NCI-H2196 (cell line): ENCODE results near the gene LCN10.
A peak's percentile ranks its signal among the peaks of the same experiment; 100 is the strongest.
"Not testable (repeated sequence)": the region's sequence is repeated elsewhere in the genome, so short reads cannot be mapped to it uniquely, and the experiment has no call there.

Source experiments
- DNase-seq: peaks from one replicate; lab custom pipeline; 2025; ENCODE audit not compliant: unreplicated experiment; lab: John Stamatoyannopoulos, UW

The LCN10 gene

DNA sequence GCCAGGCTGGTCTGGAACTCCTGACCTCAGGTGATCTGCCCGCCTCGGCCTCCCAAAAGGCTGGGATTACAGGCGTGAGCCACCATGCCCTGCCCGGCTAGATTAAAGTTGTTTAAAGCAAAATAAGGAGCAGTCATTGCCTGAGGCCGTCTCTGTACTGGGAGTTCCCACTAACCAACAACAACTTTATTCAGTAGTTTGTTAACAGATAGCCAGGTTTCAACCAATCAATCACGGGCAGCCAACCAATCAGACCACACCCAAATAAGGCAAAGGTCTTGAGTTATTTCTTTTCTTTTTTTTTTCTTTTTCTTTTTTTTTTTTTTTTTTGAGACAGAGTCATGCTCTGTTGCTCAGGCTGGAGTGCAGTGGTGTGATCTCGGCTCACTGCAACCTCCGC lies 38.0 kb downstream of the LCN10 start:
- DNase-seq = not testable (repeated sequence)

DNA sequence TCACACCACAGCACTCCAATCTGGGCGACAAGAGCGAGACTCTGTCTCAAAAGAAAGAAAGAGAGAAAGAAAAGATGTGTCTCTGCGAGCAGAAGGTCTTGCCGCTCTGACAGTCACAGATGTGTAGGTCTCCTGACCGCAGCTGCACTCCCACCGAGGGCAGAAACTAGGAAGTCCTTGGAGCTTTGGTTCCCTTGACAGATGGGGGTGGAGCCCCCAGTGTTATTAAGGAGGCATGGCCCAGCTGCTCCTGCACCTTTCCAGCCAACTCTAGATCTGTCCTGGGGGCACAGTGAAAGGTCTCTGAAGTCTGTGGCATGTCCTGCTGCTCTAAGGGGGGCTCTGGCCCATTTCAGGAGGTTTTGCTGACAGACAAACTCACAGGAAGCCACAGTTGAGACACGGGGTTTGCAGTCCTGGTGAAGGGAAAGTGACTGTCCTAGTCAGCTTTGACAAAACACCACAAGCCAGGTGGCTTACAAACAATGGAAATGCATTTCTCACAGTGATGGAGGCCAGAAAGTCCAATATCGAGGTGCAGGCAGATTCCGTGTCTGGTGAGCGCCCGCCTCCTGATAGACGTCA lies 39.4 kb downstream of the LCN10 start:
- no peak for DNase-seq

DNA sequence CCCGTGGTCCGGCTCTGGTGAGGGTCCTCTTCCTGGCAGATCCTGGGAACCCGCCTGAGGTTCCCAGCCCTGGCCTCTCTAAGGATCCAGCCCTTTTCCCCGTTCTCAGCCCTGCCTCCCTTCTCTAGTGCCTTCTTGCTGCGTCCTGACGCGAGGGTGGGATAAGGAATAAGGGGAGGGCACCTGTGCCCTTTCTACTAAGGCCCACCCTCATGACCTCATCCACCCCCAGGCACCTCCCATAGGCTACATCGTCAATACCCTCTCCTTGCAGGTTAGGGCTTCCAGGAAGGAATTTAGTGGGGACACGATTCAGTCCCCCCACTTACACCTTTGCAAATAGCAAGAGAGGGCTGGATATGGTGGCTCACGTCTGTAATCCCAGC lies 41.1 kb downstream of the LCN10 start:
- no peak for DNase-seq

DNA sequence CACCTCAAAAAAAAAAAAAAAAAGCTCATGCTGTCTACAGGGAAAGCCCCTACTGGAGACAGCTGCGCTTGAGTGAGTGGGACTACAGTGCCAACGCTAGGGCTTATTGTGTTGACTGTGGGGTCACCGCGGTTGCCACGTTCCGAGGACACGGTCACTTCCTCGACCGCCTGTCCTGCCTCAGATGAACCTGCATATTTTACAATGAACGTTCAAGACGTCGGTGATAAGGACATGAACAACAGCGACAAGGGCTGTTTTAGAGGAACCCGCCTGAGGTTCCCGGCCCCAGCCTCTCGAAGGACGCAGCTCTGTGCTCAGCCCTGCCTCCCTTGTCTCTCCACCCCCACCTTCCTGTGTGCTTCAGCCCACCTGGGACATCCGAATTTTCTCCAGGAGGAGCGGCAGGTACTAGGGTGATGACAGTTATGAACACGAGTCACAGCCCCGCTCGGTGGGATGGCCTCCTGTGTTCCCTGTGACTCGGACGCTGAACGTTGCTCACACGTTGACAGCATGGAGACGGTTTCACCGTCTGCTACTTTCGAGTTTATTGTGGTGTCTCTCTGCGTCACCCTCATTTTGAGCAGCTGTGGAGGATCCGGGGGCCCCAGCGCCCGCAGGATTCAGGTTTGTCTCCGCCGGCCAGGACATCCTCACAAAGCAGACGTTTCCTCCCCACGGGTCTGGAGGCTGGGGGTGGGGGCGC lies 41.6 kb downstream of the LCN10 start:
- no peak for DNase-seq

DNA sequence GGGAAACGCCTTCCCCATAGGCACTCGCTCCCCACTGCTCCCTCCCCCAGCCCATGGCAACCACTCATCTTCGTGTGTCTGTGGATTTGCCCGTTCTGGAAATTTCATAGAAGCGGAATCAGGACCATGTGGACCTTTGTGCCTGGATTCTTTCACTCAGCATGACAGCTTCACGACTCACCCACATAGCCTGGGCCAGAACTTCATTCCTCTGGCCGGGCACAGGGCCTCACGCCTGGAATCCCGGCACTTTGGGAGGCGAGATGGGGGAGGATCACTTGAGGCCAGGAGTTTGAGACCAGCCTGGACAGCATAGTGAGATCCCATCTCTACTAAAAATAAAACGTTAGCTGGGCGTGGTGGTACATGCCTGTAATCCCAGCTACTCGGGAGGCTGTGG lies 42.4 kb downstream of the LCN10 start:
- no peak for DNase-seq

DNA sequence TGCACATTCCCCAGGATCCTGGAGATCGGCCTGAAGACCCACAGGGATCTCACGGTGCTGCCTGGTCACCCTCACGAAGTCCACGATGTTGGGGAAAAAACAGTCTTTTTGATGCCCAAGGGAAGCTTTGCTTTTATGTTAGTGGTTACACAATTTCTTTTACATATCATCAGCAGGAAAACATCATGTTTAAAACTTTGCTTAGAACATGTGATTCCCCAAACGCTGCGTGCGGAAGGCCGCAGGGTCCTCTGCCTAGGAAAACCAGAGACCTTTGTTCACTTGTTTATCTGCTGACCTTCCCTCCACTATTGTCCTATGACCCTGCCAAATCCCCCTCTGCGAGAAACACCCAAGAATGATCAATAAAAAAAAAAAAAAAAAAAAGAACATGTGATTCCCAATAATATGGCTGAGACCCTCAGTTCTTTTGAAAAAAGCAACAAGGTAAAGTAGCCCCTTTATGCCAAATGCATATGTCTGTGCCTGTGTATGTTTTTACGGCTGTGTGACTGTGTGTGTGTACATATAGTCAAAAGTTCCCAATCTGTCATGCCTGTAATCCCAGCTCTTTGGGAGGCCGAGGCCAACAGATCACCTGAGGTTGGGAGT lies 44.0 kb downstream of the LCN10 start:
- DNase-seq = no peak

DNA sequence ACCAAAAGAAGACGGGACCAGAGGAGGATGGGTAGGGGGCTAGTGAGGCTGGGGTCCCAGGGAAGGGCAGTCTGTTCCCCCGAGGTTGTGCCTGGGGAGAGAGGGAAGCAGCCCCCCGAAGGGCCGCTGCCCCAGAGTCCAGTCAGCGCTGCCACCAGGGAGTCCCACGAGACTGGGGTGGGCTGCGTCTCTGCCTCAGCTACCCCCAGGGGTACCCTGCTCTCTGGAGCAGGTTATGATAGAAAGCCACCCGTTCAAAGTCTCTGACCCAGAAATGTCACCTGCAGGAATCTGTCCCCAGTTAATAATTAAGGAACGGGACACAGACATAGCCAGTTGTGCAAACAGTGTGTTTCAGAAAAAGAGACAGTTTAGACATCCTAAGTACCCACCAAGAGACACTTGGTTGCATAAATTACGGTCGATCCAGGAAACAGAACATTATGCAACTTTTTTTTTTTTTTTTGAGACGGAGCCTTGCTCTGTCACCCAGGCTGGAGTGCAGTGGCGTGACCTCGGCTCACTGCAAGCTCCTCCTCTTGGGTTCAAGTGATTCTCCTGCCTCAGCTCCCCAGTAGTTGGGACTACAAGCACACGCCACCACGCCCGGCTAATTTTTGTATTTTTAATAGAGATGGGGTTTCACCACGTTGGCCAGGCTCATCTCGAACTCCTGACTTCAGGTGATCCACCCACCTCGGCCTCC lies 44.8 kb downstream of the LCN10 start:
- no peak for DNase-seq

DNA sequence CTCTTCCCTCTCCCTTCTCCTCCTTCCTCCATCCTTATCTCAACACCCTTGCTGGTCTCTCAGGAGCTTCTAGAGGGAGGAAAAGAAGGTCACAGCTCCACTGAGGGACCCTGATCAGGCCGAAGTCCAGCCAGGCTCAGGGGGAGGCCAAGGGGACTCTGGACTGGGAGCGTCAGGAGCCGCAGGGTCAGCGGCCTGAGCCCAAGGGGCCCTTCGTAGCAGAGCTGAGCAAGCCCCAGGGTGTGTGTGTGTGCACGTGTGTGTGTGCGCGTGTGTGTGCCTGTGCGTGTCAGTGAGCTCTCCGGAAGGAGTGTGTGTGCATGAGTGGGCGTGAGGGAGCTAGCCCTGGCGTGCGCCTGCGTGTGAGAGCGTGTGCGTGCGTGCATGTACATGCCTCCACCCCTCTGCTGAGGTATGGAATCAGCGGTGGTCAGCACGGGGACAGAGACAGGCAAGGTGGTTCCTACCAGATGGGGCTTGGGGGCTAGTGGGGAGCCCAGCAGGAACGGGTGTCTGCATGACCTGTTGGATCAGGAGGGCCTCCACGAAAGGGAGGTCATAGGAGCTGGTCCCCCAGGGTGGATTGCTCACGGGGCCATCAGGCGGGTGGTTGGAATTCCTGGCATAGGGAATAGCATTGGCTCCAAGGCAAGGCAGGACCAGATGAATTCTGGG lies 45.5 kb downstream of the LCN10 start:
- no peak for DNase-seq

DNA sequence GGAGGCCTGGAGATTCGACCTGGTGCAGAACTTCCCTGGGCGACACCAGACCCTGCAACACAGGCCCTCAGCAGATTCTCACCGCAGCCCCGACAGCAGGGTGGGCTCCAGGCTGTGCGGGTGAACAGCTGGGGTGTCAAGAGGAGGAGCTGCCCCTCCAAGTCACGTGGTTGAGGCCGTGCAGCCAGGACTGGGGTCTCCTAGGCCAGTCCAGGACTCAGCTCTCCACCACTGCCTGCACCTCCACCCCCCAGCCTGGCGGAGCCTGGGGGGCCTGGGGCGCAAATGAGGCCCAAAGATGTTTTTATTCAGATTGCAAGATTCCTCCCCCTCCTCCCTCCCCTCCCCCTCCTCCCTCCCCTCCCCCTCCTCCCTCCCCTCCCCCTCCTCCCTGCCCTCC lies 46.2 kb downstream of the LCN10 start:
- DNase-seq = no peak

DNA sequence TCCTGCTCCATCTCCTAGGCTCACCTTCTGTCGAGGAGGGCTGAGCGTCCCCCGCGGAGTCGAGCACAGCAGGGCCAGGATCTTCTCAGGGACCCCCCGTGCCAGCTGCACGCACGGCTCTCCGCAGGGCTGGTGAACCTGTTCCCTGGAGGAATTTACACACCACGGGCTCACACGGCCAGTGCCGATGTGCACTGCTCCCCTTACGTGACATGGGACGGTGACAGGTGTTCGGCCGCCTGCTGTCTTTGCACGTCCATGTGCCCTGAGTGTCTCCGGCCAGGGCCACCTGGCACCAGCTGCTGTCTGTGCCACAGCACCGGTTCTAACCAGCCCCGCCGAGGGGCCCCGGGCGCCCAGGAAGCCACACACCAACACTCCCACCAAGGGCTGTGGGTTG lies 46.8 kb downstream of the LCN10 start:
- peak; percentile 75 for DNase-seq

DNA sequence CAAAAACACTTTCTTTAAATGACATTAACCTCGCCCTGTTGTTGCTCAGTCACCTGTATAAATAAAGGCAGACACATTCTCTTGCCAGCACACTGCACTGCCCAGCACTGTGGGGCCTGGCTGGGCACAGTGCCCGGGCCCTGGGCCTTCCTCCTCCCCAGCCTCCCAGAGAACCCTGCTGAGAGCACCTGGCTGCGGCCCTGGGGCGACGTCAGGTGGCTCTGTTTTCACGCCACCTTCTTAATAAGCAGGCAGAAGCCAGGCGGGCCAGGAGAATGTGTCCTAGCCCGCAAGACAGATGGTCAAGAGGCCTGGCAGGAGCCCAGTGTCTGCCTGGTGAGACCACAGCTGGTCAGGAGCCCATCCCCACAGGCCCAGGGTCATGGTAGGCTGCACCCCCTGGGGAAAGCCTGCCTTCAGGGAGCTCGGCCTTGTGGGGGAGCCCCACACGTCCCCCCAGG lies 47.3 kb downstream of the LCN10 start:
- peak; percentile 96 for DNase-seq

DNA sequence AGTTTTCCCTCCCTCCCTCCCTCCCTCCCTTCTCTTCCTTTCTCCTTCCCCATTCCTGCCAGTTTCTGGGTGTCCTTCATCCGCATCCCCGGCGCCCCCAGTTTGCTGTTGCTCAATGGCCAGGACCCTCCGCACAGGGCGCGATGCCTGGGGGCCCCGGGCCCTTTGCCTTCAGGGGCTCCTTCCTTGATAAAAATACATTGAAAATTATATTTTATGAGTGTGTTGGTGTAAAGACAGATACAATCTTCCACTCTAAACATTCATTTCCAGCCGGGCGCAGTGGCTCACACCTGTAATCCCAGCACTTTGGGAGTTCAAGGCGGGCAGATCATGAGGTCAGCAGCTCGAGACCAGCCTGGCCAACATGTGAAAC lies 47.9 kb downstream of the LCN10 start:
- DNase-seq = no peak

DNA sequence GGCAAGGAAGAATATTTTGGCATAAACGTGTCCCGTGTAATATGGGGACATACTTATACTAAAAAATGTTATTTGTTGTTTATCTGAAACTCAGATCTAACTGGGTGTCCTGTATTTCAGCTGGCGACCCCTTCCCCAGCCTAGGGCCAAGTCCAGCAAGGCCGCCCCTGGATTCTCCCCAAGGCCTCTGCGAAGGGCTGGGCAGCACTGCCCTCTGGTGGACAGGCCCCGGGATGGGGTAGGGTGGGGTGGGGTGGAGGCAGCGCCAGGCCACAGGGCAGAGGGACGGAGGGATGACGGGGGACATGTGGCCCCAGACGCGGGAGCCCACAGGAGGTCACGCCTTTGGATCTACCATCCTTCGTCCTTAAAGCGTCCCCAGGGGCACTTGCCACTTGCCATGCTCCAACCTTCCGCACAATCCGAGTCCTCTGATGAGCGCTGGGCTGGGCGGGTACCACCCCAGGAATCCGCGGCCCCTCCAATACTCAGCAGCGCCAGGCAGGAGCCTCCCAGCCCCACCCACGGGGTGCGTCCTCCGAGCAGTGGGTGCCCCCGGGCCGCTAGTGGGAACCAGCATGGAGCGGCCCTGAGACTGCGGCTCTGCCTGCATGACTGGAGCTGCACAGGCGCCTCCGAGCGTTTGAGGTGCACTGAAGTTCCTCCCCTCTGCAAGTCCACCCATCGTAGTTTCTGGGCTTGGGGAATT lies 48.4 kb downstream of the LCN10 start:
- DNase-seq = peak; percentile 73

DNA sequence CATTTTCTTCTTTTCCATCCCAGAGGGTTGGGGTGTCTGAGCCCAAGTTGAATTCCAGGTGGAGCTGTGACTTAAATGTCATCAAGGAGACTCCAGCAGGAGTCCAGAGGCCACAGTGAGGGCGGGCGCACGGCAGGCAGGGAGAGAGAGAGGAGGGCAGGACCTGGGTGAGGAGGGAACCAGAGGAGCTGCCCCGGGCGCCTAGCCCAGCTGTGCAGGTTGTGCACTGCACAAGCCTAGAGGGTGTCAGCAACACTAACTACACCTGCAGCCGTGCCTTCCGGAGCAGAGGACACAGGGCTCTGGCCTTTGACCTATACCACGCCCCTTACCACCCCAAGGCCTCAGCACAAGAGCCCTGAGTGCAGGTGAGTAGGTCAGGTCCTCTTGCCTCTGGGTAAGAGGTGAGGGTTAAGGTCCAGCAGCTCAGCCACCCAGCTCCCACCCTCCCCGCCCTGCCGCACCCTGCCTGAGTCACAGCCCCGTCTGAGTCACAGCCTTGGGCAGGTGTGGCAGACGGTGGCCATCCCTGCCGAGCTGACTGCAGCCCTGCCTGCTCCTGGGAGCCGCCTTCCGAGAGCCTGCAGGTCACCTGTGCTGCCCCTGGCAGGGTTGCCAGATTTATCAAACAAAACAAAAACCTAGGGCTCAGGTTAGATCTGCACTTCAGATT lies 49.1 kb downstream of the LCN10 start:
- peak; percentile 76 for DNase-seq

DNA sequence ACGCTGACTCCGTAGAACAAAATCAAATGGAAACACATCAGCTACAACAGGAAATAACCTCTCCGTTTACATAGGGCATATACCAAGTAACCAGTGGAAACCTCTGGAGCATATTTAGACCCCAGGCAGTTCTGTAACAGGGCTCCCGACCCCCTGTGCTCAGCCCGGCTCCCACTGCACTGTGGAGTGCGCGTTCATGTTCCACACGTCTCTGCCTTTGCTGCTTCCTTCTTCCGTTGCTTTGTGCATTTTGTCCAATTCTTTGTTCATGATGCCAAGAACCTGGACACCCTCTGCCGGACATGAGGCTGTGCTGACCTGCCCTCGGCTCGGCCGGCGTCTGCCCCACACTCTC lies 49.6 kb downstream of the LCN10 start:
- DNase-seq = no peak

DNA sequence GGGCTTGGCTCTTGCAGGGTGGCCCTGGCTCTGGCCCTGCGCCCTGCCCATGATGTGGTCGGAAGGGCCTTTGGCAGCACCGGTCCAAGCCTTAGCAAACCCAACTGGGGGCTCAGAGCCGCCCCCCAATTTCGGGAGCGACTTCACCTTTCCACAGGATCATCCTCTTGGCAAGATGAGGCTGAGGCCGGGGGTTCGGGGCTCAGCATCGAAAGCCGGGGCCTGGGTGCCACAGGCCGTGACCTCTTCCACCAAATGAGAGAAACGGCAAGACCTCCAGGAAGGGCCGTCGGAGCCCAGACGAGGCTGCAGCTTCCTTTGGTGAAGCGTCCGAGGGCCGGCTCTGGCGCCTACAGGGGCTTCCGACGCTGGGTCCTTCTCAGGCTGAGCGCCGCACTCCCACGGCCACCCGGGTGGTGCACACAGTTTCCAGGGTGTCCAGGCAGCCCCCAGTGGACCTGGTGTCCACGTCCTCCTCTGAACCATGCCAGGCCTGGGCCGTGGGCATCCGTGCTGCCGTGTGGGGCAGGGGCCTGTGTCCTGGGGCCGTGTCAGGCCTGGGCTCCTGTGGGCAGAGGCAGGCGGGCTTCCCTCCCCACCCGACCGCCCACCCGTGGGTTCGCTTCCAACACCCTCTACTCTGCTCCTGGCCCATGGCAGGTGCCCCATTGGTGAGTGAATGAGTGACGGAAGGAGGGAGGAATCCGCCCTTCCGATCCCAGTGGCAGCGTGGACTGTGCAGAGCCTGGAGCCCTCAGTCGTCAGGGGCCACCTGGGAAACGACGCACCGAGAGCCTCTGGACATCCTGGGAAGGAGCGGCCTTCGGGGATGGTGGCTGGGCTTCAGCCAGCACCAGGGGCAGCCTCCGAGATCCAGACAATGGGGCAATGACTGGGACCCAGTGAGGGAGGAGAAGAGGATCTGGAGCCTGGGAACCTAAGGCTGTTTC lies 50.3 kb downstream of the LCN10 start:
- no peak for DNase-seq

DNA sequence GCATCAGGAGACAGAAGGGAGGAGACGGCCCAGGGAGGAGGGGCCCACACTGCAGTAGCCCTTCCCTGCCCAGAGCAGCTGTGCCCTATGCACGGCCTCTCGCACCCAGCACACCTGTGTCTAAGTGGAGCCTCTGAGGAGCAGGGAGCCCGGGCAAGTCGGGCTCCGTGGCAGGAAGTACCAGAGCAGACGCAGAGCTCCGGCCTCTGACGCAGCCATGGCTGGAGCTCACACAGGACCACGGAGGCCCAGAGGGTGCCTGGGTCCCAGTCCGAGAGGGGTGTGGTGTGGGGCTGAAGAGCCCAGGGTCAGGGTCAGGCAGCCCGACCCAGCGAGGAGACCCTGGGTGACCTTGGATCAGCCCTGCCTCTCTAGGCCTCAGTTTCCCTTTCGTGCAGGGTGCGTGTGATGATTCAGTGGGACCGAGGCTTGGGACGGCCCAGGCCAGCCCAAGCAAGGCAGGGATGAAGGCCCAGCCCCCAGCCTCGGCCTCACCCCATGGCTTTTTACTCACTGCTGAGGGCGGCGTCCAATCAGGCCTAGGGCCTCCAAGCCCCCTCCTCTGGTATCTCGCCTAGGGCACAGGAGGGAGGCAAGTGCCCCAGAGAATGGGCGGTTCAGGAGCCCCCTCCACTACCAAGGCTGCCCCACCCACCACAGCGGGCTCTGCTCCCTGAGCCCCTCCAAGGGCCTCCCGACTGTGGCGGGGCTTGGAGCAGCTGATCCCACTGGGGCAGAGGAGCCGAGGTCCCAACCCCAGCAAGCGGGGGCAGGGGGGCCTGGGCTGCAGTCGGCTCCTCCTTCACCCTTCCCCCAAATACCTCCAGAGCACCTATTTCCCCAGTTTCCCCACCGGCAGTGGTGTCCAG lies 51.2 kb downstream of the LCN10 start:
- DNase-seq = peak; percentile 82

DNA sequence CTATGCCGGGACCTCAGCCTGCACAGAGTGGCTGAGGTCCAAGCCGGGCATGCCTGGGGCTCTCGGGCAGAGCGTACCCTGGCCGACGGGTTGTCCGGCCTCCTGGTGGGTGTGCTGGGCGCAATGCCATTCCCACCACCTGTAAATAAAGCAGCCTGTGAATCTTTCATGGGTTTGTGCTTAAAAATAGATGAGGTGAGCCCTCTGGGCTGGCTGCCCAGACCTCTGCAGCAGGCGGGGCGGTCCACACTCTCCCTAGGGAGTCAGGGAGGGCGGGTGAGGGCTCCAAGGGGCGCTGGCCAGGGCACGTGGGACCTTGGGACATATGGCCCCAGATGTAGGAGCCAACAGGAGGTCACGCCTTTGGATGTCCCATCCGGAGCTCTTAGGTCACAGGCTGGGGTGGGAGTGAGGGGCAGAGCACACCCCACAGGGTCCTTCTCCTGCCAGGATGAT lies 51.9 kb downstream of the LCN10 start:
- DNase-seq = peak; percentile 91
